Fibroblast of peridontal ligament (primary cell): ENCODE results near the gene NREP.

Experiments used
- DNase-seq: peaks from one replicate; pipeline ENCODE4 v3.0.0-alpha.2; 2010; ENCODE audit errors: extremely low read depth

NREP gene

GRCh38 chr5:111756581-111757354 lies at the start of gene NREP:
TSS of gene NREP (minus strand) at chr5:111757194. CDS start at chr5:111755772, 1,422 bp downstream.
- DNase-seq: peak; percentile 68

- DNase-seq: no peak
These were observed 49.8 kb upstream of the NREP start for GRCh38 chr5:111806753-111807152.

GRCh38 chr5:111806156-111806555 lies 49.2 kb upstream of the NREP start:
- no peak for DNase-seq

- no peak for DNase-seq
These were observed 48.1 kb upstream of the NREP start for GRCh38 chr5:111805071-111805470.

- no peak for DNase-seq
These were observed 43.4 kb upstream of the NREP start for GRCh38 chr5:111800351-111800750.

- DNase-seq: no peak
These were observed 38.1 kb upstream of the NREP start for GRCh38 chr5:111795142-111795541.

GRCh38 chr5:111792471-111793058 lies 35.6 kb upstream of the NREP start:
- peak; percentile 55 for DNase-seq

- no peak for DNase-seq
These were observed 33.3 kb upstream of the NREP start for GRCh38 chr5:111790295-111790694.

- DNase-seq: no peak
These were observed 30.0 kb upstream of the NREP start for GRCh38 chr5:111787006-111787405.

- no peak for DNase-seq
These were observed 27.6 kb upstream of the NREP start for GRCh38 chr5:111784491-111785181.

GRCh38 chr5:111783537-111783936 lies 26.5 kb upstream of the NREP start:
- no peak for DNase-seq

GRCh38 chr5:111782216-111782615 lies 25.2 kb upstream of the NREP start:
- DNase-seq: peak; percentile 60

- peak; percentile 60 for DNase-seq
These were observed 24.2 kb upstream of the NREP start for GRCh38 chr5:111781200-111781599.

- DNase-seq: peak; percentile 68
These were observed 22.9 kb upstream of the NREP start for GRCh38 chr5:111779922-111780292.

GRCh38 chr5:111779260-111779921 lies 22.4 kb upstream of the NREP start:
- no peak for DNase-seq

GRCh38 chr5:111776913-111777781 lies 20.2 kb upstream of the NREP start:
- peak; percentile 39 for DNase-seq

GRCh38 chr5:111775224-111775623 lies 18.2 kb upstream of the NREP start:
- peak; percentile 76 for DNase-seq

- DNase-seq: peak; percentile 52
These were observed 17.5 kb upstream of the NREP start for GRCh38 chr5:111774525-111774924.

GRCh38 chr5:111772456-111773122 lies 15.6 kb upstream of the NREP start:
- DNase-seq: no peak

- DNase-seq: no peak
These were observed 12.5 kb upstream of the NREP start for GRCh38 chr5:111769541-111769940.
